NCI-H524 treated with DMSO at 0.1 percent for 48 hours (cell line): ENCODE data around the gene IDH2.
"Not testable (repeated sequence)": the region's sequence is repeated elsewhere in the genome, so short reads cannot be mapped to it uniquely, and the experiment has no call there.

Source experiments
- DNase-seq: peaks from one replicate; lab custom pipeline; 2025; lab: John Stamatoyannopoulos, UW

IDH2 gene

DNA sequence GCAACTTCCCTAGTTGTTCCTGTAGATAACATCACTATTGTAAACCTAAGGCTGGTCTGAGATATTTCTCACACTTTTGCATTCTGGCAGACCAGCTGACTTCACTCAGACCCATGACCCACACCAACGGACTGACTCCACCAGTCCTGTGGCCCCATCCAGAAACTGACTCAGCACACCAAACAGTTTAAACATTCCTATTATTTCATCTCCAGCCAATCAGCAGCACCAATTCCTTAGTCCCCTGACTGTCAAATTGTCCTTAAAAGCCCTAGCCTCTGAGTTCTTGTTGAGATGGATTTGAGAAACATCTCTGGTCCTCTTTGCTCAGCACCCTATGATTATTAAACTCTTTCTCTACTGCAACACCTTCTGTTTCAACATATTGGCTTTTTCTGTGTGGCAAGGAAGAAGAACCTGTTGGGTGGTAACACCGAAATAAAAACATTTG lies 12.2 kb upstream of the IDH2 start:
- no peak for DNase-seq

DNA sequence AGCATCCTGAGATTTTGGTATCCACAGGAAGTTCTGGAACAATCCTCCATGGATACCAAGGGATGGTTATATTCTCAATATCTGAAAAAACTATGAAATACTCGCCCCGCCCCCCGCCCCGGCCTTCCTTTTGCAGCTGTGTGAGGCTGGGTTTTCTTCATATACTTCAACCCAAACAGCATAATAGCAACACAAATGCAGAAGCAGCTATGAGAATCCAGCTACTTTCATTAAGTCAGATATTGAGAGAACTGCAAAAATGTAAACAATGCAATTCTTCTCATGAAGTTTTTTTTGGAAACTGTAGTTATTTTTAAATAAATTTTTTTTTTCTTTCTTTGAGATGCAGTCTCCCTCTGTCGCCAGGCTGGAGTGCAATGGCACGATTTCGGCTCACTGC lies 10.9 kb upstream of the IDH2 start:
- no peak for DNase-seq

- DNase-seq, result not testable (repeated sequence)
Measured at GRCh38 chr15:90109163-90109751, 7.0 kb upstream of the IDH2 start.

- DNase-seq, result not testable (repeated sequence)
Measured at GRCh38 chr15:90108038-90108437, 5.8 kb upstream of the IDH2 start.

DNA sequence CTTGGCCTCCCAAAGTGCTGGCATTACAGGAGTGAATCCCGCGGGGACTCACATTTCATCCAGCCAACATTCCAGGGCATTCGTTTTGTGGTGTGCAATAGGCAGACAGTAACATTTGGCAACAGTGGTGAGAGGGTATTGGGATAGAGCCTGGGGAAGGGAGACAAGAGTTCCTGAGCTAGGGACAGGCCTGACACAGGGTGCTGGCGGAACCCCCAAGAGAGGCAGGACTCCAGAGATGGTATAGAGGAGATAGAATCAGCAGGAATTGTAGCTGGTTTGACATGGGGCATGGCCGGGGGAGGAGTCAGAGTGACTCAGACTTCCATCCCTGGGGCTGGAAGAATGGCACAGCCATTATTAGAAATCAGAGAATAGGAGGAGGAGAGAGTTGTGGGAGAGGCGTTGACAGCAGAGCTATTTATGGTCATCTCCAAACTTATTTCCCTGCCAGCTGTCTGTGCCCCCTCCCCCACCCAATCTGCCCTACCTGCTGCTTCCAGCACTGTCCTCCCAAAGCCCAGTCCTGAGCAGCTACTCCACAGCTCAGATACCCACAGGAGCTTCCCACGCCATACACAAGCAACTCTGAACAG lies 4.4 kb upstream of the IDH2 start:
- DNase-seq, result no peak

GRCh38 chr15:90105521-90105920 lies 3.3 kb upstream of the IDH2 start:
- no peak for DNase-seq

GRCh38 chr15:90104551-90104950 lies 2.3 kb upstream of the IDH2 start:
- no peak for DNase-seq

DNA sequence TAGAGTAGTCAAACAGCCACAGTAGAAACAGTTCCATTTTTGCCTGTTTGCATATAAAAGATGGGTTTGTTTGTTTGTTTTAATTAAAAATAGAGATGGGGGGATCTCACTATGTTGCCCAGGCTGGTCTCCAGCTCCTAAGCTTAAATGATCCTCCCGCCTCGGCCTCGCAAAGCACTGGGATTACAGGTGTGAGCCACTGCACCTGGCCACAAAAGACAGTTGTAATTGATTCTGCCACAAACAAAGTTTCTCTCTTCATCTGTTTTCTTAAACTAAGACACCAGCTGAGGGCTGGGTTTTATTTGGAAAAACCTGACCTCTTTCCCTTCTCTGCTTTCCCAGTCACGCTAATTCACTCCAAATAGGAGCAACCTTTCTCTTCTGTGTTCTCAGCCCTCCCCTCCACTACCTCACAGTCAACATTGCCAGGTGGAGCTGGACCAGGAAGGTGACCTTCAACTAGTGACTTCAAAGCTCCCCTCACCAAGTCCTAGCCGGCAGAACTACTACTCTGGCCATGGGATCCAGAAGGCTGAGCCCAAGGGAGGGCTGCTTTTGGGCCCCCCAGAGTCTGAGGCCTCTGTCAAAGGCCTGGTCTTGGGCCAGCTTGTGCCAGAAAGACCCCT lies 1.5 kb upstream of the IDH2 start:
- DNase-seq, result no peak

- DNase-seq, result peak; percentile 26
Measured at GRCh38 chr15:90101130-90101968, 919 bp downstream of the IDH2 start.

- peak; percentile 39 for DNase-seq
Measured at GRCh38 chr15:90099868-90100831, 2.1 kb downstream of the IDH2 start.

DNA sequence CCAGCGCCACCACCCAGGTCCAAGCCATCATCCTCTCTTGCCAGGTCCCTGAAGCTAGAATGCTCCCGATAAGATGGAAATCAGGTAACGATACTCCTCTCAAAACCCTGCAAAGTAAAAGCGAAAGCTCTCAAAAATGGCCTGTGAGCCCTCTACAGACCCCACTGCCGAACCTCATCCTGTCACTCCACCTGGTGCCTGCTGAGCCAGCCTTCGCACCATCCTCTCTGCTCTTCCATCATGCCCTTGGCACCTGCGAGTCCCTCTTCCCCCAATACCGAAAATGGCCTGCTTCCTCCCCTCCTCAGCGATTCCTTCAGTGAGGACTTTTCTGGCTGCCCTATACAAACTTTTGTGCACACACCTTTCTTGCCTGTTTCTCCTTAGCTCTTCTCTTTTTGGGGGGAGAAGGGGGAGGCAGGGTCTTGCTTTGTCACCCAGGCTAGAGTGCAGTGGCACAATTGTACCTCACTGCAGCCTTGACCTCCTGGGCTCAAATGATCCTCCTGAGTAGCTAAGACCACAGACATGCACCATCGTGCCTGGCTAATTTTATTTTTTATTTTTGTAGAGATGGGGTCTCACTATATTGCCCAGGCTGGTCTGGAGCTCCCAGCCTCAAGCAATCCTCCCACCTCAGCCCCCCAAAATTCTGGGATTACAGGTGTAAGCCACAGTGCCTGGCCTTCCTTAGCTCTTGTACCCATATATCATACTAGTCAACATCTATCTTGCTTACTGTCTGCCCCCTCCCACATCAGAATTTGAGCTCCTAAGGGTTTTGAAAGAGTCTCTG lies 3.0 kb downstream of the IDH2 start:
- DNase-seq, result no peak

GRCh38 chr15:90097475-90097874 lies 4.8 kb downstream of the IDH2 start:
- no peak for DNase-seq

DNA sequence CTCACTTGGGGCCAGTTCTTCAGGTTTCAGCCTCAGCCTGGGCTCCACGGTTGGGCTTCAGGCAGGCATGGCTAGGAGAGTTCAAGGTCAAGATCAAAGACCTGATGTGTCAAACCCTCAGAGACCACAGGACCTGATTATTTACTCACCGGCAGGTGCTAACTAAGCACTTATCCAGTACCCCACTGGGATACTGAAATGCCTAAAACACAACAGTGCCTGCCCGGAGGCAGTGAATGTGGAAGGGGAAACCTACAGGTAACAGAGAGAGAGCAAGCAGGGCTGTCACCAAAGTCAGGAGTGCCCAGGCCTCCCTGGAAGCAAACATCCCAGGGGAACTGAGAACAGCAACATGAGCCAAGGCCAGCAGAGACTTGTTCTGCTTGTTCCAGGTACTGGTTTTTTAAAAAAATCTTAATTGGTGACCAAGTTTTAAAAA lies 6.7 kb downstream of the IDH2 start:
- no peak for DNase-seq

DNA sequence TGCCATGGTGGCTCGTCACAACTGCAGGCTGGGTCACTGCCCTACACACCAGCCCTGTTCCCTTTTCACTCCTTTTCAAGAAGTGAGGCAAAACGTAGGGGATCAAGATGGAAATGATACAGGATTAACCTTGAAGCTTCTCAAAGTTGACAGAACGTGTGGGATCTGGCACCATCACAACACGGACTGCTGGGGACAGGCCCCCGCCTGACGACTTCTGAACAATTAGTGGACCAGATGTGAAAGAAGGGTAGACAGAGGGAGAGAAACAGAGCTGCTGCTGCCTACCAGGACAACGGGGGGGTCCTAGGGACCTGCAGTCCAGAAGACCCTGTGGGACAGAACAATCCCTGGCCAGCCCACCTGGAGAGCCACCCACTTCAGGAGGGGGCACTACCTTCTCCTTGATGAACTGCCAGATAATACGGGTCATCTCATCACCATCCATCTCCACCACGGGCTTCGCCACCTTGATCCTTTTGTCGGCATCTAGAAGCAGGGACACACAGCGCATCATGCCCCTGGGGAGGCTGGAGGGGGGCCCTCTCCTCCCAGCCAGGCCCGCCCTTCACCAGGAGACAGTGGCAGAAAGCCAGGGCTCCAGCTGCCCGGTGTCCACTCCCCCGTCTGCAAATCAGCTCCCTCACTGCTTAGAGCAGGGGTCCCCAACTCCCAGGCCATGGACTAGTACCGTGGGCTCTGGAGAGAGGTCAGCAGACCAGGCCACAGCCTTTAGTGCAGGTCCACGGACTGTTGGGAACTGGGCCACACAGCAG lies 10.9 kb downstream of the IDH2 start:
- DNase-seq, result no peak

DNA sequence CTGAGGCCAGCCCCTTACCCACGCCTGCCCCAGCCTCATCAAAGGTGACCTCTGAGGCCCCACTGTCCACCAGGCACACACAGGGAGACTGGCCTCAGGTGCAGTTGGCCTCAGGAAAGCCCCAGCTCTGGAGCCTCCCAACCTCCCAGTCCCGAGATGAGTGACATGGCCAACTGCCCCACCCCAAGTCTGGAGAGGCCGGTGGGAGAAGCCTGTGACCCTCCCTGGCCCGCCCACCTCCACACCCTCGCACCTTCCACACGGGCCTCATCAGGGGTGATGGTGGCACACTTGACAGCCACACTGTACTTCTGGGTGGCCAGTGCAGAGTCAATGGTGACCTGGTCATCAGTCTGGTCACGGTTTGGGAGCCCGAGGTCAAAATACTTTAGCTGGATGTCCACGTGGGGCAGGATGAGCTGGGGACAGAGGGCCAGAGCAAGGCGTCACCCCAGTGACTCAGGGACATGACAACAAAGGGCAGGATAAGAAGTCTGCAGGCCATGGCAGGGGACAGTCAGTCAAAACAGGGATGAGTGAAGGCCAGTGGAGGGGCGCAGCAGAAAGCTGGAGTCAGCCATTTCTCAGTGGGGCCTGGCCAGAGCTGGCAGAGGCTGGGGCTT lies 11.9 kb downstream of the IDH2 start:
- no peak for DNase-seq

DNA sequence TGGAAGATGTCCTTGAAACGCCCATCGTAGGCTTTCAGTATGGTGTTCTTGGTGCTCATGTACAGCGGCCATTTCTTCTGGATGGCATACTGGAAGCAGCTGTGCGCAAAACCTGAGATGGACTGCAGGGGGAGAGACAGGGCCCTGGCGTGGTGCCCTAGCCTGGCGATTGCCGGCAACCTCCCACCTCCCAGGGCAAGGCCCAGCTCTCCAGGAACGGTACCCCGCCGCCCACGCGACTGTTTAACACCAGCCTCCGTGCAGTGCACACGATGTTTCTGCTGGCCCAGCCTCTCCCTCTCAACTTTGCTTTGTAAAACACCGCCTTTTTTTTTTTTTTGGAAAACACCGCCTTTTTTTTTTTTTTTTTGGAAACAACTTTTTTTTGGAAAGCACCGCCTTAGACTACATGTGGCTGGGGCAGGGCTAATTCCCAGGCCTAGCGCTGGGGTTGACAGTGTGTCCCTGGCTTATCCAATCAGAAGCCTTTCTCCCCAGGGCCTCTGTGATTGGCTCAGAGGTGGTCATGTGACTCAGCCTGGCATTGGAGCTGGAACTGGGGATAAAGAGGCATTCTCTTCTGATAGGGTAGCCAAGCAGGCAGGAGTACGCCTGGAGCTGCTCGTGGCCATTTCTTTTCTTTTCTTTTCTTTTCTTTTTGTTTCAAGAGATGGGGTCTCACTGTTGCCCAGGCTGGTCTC lies 14.7 kb downstream of the IDH2 start:
- no peak for DNase-seq

DNA sequence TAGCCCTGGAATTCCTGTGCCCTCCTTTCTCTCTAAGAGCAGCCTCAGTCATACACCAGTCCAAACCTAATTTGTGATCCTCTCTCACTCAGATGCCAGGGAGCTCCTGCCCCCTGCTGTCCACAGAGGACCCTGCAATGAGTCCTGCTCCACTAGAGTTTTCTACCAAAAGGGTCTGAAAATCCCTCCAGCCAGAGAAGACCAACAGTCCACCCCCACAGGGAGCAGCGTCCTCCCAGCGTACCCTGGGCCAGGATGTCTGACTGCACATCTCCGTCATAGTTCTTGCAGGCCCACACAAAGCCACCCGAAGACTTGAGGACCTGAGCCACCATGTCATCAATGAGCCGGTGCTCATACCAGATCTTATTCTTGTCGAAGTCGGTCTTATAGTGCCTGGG lies 15.4 kb downstream of the IDH2 start:
- no peak for DNase-seq

- no peak for DNase-seq
Measured at GRCh38 chr15:90085565-90085964, 16.7 kb downstream of the IDH2 start.
